Central memory CD4-positive, alpha-beta T cell (primary cell): ENCODE data around the gene CREG2.
"Not testable (repeated sequence)": the region's sequence is repeated elsewhere in the genome, so short reads cannot be mapped to it uniquely, and the experiment has no call there.

Source experiments
- DNase-seq: peaks from one replicate; pipeline ENCODE4 v3.0.0; 2022

Gene CREG2

GRCh38 chr2:101341901-101342624 is 45.2 kb downstream of the CREG2 start:
- DNase-seq, result peak; percentile 56

DNA sequence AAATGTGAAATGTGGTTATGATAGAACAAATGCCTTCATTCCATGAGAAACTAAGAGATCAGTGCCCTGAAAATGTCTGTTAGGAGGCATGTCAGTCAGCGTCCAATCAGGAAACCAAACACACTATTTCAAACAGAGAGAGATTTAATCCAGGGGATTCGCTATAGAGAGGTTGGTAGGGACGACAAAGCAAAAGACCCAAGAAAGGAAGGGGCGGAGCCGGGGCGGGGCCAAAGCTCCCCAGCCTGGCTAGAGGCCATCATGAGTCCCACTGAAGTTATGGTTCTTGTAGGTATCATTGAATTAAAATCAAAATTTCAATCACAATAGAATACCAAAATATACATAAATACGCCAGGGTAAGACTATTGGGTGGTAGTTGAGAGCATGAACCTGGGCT is 45.9 kb downstream of the CREG2 start:
- no peak for DNase-seq

- no peak for DNase-seq
Measured at GRCh38 chr2:101340141-101340551, 47.2 kb downstream of the CREG2 start.

- no peak for DNase-seq
Measured at GRCh38 chr2:101339266-101339880, 47.9 kb downstream of the CREG2 start.

GRCh38 chr2:101337877-101338276 is 49.4 kb downstream of the CREG2 start:
- no peak for DNase-seq

GRCh38 chr2:101332885-101333766 is 54.2 kb downstream of the CREG2 start:
- no peak for DNase-seq

GRCh38 chr2:101331202-101331601 is 56.1 kb downstream of the CREG2 start:
- no peak for DNase-seq

GRCh38 chr2:101330253-101330933 is 56.9 kb downstream of the CREG2 start:
- peak; percentile 28 for DNase-seq

- peak; percentile 42 for DNase-seq
Measured at GRCh38 chr2:101329026-101329425, 58.3 kb downstream of the CREG2 start.

DNA sequence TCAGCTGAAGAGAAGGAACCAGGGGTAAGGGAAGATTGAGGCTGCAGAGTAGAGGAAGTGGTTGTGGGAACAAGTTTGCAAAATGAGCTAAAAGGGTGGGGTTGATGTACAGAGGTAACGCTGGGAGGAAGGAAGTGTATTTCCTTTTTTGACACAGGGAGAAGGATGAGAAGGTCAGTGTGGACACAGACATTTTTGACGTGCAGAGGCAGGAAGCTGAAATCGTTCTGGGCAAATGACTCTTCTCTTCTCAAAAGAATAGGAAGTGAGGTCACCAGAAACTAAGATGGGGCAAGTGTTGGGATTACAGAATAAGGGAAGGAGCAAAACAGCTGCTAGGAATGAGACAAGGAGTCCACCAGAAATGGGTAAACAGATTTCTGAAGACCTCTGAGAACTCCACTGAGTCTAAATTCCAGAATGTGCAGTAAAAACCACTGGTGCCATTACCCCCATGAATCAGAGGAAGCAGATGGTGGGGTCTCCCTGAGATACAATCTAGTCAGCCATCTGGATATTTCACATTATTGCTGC is 58.8 kb downstream of the CREG2 start:
- peak; percentile 79 for DNase-seq

- DNase-seq, result no peak
Measured at GRCh38 chr2:101327863-101328394, 59.4 kb downstream of the CREG2 start.

GRCh38 chr2:101325425-101325824 is 61.9 kb downstream of the CREG2 start:
- DNase-seq, result no peak

GRCh38 chr2:101316568-101316967 is 70.7 kb downstream of the CREG2 start:
- DNase-seq, result not testable (repeated sequence)

DNA sequence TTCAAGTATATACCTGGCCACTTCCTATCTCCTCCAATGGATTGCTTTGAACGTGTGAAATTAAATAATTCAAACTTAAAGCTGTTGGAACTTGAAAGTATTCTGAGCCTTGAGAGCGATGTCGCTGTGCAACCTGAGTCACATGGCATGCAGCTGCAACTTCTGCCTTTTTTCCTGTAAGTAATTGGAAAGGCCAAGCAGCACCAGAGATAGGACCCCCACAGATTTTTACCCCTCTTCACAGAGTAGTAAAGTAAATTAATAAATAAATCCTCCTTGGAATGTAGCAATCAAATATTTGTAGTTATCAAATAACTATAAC is 75.6 kb downstream of the CREG2 start:
- no peak for DNase-seq

DNA sequence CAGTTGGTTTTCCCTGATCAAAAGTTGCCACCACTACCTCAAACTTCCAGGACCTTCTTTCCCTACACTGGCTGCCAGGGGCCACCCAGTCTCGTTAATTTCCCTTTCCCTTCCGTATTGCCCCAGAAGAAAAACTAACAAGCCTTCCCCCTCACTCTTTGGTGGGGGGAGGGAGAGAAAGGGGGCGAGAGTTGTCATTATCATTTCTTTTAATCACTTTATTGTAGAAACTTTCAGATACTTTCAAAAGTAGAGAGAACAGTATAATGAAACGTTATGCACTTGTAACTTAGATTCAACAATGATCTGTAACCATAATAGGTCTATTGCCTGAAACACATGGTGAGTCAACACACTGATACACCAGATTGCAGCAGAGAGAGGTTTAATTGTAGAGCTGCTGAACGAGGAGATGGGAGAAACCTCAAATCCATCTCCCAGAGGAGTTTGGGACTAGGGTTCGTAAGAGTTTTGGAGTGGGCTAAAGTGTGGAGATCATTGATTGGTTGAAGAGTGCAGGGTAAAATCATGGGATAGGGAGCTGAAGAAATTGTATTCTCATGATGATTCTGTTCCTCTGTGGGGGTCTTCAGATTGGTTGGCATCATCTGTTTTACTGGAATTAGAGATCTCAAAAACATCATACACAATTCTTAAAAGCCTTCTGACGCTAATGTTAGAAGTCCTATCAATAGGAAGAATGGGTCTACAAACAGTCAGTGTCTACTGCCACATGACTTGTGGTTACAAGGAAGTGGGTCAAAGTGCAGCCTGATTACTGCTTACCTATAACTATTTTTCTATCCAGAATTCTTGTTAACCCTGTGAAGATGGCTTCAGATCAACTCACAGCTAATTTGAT is 76.2 kb downstream of the CREG2 start:
- DNase-seq, result peak; percentile 67

GRCh38 chr2:101310090-101310833 is 77.0 kb downstream of the CREG2 start:
- no peak for DNase-seq

DNA sequence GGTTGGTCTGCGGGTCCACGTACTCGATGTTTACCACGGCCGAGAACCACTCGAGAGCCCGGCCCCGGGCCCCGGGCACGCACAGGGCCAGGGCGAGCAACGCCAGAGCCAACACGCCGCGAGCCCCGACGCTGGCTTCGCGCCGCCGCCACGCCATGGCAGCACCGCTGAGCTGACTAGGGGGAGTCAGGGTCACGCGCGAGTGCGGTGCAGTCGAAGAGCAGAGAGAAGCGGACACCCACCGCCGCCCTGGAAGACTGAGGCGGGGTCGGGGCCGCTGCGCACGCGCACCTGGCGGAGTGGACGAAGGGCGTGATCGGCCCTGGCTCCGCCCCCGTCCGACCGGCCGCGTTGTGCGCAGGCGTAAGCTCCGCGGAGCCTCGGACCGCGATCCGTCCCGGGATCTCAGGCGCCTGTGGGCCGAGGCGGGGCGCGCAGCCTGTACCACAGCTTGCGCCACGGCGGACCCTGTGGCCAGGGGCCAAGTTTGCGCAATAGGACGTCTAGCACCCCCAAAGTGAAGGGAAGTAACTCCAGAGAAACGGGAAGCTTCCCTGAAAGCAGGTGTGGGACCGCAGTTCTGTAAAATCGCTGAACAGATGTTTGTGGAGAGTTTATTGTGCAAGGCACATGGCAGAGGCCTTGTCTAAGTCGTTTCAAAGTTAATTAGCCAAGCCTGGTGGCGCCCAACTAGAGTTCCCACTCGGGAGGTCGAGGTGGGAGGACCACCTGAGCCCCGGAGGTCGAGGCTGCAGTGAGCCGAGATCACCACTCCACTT is 78.7 kb downstream of the CREG2 start, which contains the start of gene RNF149:
TSS of gene RNF149 (minus strand) at position 270 of the 779 bp plus-strand sequence. CDS start at position 157, 113 bp downstream.
- peak; percentile 89 for DNase-seq

DNA sequence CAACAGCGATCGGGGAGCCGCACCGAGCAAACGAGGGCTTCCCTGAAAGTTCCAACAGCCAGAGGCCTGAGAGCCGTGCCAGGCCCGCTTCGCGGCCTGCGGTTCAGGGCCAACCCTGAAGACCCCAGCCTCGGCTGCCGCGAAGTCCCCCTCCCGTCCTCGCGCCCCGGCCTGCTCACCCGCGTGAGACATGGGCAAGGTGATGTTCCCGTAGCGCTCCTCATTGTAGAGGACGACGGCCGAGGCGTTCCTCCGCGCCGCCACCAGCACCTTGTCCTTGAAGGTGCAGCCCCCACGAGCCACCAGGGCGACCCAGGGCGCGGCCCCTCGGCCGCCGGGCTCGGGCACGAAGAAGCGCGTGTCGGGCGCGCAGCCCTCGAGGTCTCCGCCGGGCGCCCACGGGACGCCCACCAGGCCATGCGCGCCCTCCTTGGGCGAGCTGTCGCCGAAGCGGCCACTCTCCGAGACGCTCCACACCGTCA is 79.3 kb downstream of the CREG2 start:
- DNase-seq, result peak; percentile 21

- no peak for DNase-seq
Measured at GRCh38 chr2:101307503-101307902, 79.8 kb downstream of the CREG2 start.

DNA sequence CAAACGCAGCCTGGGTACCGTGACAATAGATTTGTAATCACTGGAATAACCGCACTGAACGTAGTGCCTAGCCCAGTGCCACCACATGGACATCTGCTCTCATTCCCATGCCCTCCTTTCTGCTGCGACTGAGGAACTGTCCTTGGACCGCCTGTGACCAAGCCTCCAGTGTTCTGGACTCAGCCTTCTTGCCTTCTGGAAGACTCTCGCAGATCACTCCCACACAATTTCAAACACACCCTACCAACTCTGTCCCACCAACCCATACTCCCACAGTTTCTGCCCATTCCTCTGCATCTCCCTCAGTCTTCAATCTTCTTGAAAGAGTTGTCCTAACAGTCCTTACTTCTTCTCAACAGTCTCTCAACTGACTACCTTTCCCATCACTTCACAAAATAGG is 80.9 kb downstream of the CREG2 start:
- no peak for DNase-seq
